Activated naive CD8-positive, alpha-beta T cell treated with anti-CD3 and anti-CD28 coated beads, Interleukin-2, amount 10 ng/mL, durations not matched to agents 7 days and 5 days (primary cell): ENCODE data around the gene SPAG7. TPM values are rescaled to one million over a fixed set of nuclear protein-coding genes. Genes with fewer than 3 reads are reported as not detected.

Source experiments
- ATAC-seq: fragments of 150-1000 bp; cut with Tn5 transposase; one replicate; pipeline ENCODE4 v1.10.0; 2021; ENCODE audit warnings: low read depth, moderate library complexity
- POLR2A ChIA-PET: fragments of 350-600 bp; sonication (Branson Sonifier 250); formaldehyde crosslinking; loops from one replicate; lab custom pipeline; 2021; ENCODE audit warnings: antibody characterized with exemption; lab: Charles Lee
- DNase-seq: peaks from one replicate; pipeline ENCODE4 v3.0.0; 2021
- H3K27ac Mint-ChIP-seq: one replicate; pipeline ENCODE4 v1.8.0; 2022; ENCODE audit warnings: mild to moderate bottlenecking, mixed read lengths
- H3K27me3 Mint-ChIP-seq: one replicate; pipeline ENCODE4 v1.8.0; 2022; ENCODE audit warnings: mild to moderate bottlenecking, moderate library complexity, mixed read lengths
- H3K36me3 Mint-ChIP-seq: one replicate; pipeline ENCODE4 v1.8.0; 2021; ENCODE audit warnings: mild to moderate bottlenecking, mixed read lengths
- H3K4me1 Mint-ChIP-seq: one replicate; pipeline ENCODE4 v1.8.0; 2021; ENCODE audit warnings: mixed read lengths
- H3K4me3 Mint-ChIP-seq: one replicate; pipeline ENCODE4 v1.8.0; 2022; ENCODE audit warnings: mild to moderate bottlenecking, moderate library complexity, mixed read lengths
- H3K9me3 Mint-ChIP-seq: one replicate; pipeline ENCODE4 v1.8.0; 2021; ENCODE audit warnings: mixed read lengths
- total RNA-seq, 2 experiments: library from RNA; stranded (reverse); gene quantifications; one replicate each; pipeline ENCODE4 v1.2.3, GENCODE V29; 2021

Gene SPAG7
- total RNA-seq, 2 experiments from 2014 or later, result 47.1 to 51.9 TPM

DNA sequence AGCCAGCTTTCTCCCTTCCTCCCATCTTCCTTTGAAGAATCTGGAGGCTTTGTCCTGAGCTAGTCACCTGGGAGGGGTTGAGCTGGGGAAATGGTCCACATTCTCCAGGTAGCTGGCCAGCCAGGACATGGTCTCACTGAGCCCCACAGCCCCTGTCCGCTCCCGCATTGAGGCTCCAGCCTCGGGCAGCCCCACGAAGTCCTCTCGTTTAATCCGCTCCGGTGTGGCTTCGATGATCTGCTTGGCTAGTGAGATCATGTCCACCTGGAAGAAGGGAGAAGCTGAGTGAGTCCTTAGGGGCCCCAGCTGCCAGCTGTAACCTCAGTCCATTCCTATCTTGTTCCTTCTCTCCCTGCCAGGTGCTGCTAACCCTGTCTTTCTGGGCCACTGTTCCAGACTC, 2.7 kb upstream of the SPAG7 start:
- Mint-ChIP-seq H3K4me3 (no peak overlapping the region), H3K9me3 (no peaks in the 10 kb centered on the region), H3K27ac (peak overlapping the region; percentile 65), H3K36me3 (peaks cover 22% of the 10 kb centered on the region), H3K27me3 (no peaks in the 10 kb centered on the region), H3K4me1 (peaks cover 24% of the 10 kb centered on the region)
- POLR2A ChIA-PET, result interaction anchor here (1.6 to 9.3 kb wide), 3 partner anchors 9 to 71 kb away, joined by 4 to 441 read pairs (median 15); partner anchors contain the start of genes C17orf107, ENO3, PFN1 and RNF167
- ATAC-seq (no peak), DNase-seq (no peak)

DNA sequence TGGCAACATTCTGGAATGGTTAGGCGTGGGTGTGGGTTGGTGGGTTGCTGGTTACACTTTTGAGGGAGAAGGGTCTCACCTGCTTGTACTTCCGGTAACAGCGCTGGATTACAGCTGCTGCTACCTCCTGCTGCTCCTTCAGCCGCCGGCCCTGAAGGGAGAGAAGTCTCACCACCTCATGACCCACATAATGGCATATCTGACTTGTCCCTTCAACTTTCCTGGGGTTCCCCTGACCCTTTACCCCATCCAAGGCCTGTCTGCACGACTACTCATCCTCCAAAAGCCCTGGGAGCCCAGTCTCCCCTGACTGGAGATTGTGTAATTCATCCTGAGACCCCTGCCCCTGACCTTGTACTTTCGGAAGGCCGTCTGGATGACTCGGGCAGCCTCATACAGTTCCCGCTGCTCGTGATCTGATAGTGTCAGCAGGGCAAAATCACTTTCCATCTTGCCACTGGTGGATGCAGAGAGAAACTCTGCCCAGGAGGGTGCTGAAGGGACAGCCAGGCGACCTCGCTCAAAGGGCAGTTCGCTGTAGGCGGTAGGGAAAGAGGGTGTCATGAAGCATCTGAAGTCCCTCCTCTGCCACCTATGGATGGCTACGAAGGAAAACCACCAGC, 2.0 kb upstream of the SPAG7 start:
- DNase-seq (no peak), ATAC-seq (no peak)
- no peaks in the 10 kb centered on the region for H3K9me3 Mint-ChIP-seq
- H3K36me3 Mint-ChIP-seq, result peaks cover 23% of the 10 kb centered on the region
- no peak overlapping the region for H3K27ac Mint-ChIP-seq
- H3K4me1 Mint-ChIP-seq, result peaks cover 25% of the 10 kb centered on the region
- H3K27me3 Mint-ChIP-seq, result no peaks in the 10 kb centered on the region
- H3K4me3 Mint-ChIP-seq, result no peak overlapping the region
- POLR2A ChIA-PET, result interaction anchor here (1.0 to 9.3 kb wide), 3 partner anchors 10 to 23 kb away, joined by 5 to 441 read pairs (median 15); partner anchors contain the start of genes ENO3, PFN1, RNF167 and SLC25A11

DNA sequence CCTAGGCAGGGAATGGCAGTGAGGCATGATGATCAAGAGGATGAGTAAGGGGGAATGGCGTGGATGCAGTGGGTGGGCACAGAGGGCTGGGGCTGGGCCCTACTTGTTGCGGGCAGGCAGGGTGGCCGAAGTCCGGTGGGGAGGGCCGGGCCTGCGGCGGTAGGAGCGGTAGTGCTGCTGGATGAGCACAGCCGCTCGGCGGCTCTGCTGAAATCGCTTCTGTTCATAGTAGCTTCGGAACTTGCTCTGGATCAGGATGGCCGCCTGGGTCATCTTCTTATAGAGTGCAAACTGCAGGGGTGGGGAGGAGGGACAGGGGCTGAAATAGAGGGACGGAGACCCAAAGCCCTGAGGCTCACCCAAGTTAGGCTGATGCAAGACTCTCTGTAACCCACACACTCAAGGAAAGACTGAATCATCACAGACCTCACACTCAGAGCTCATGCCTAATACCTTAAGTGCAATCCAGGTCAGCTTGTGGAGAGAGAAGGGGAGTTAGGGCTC, 1.5 kb upstream of the SPAG7 start:
- no peak for ATAC-seq
- peaks cover 23% of the 10 kb centered on the region for H3K36me3 Mint-ChIP-seq
- no peak overlapping the region for H3K27ac Mint-ChIP-seq
- no peaks in the 10 kb centered on the region for H3K27me3 Mint-ChIP-seq
- no peaks in the 10 kb centered on the region for H3K9me3 Mint-ChIP-seq
- POLR2A ChIA-PET, result interaction anchor here (0.5 to 9.3 kb wide), 5 partner anchors 10 to 259 kb away, joined by 3 to 441 read pairs (median 7); partner anchors contain the start of genes ARRB2, ENO3, PFN1 and RNF167
- DNase-seq, result peak; percentile 44
- H3K4me1 Mint-ChIP-seq, result peaks cover 22% of the 10 kb centered on the region
- no peak overlapping the region for H3K4me3 Mint-ChIP-seq

DNA sequence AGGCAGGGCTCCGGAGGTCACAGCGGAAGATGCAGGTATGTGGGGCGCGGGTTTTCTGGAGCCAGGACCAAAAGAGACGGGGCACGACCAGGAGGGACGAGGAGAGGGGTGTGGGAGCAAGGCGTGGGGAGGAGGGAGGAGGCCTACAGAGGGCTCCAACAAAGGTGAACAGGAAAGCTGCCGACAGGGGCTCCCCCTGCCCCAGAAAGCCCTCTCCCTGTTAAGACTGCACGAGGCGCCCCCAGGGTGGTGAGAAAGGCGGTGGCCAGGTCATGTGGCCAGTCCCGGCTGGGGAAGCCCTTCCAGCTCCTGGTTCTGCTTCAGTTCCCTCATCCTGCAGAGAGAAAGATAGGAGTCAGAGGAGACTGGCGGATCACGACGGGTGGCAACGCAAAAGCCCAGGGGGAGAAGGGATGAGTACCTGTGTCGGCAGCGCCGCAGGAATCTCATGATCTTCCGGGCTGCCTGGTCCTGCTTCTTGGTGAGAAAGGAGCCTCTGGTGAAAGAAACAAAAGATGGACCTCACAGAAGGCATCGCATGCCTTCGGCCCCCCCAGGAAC, 949 bp upstream of the SPAG7 start:
- H3K4me1 Mint-ChIP-seq, result peaks cover 17% of the 10 kb centered on the region
- no peak for ATAC-seq
- H3K27ac Mint-ChIP-seq, result no peak overlapping the region
- no peak for DNase-seq
- peaks cover 20% of the 10 kb centered on the region for H3K36me3 Mint-ChIP-seq
- no peaks in the 10 kb centered on the region for H3K9me3 Mint-ChIP-seq
- H3K4me3 Mint-ChIP-seq, result no peak overlapping the region
- no peaks in the 10 kb centered on the region for H3K27me3 Mint-ChIP-seq
- POLR2A ChIA-PET, result interaction anchor here (0.5 to 9.3 kb wide), 9 partner anchors 12 to 258 kb away, joined by 3 to 441 read pairs (median 7); partner anchors contain the start of genes ARRB2, CAMTA2, ENO3 and INCA1

DNA sequence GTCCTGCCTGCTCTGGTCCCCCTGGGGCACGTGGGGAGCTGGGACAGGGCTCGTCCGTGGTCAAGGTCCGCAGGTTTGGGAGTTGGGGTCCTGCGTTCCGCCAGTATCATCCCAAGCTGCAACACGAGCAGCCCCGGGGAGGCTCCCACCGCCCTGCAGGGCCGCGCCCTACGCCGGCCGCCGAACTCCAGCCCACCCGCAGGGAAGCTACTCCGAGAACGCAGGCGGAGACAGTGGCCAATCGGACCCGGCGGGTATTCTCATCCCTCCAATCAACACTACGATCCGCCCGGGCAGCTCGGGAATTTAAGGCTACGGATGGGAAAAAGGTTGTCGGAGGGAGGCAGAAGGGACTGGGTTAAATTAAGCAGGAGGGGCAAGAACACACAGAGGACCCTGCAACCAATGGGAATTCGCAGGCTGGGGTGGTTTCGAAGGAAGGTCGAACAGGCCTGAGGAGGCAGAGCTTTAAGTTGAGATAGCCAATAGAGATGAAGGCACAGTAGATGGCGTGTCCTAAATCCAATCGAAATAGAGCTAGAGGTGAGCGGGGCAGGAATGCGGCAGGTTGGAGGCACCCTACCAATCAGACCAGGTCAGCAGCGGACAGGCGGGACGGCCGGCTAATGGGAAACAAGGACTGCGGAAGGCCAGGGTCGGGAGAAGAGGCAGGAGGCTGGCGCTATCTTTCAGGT, 626 bp downstream of the SPAG7 start:
- DNase-seq (peak; percentile 76), ATAC-seq (peak; percentile 91)
- Mint-ChIP-seq H3K36me3 (peaks cover 17% of the 10 kb centered on the region), H3K27me3 (no peaks in the 10 kb centered on the region), H3K27ac (no peak overlapping the region), H3K4me1 (peaks cover 17% of the 10 kb centered on the region), H3K4me3 (no peak overlapping the region), H3K9me3 (no peaks in the 10 kb centered on the region)
- POLR2A ChIA-PET, result interaction anchor here (0.8 to 9.3 kb wide), 15 partner anchors 10 to 112 kb away, joined by 3 to 441 read pairs (median 5); partner anchors contain the start of genes C17orf107, CAMTA2, CHRNE and ENO3

DNA sequence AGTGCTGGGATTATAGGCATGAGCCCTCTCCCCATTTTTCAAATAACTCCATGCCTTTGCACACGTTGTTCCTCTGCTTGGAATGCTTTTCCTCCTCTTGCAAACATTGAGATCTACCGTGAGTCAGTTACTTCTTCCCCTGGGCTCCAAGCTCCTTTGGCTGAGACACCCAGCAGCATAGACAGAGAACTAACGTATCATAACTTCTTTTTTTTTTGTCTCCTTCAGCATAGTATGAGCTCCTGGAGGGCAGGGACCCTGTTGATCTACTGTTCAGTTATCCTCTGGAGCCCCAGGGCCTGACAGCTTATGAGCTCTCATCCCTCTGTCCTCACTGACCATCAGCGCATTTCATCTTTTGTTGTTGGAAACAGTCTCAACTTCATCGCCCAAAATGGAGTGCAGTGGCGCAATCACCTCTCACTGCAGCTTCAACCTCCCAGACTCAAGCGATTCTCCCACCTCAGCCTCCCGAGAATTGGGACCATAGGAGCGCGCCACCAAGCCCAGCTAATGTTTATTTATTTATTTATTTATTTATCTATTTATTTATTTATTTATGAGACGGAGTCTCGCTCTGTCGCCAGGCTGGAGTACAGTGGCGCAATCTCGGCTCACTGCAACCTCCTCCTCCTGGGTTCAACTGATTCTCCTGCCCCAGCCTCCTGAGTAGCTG, 2.2 kb downstream of the SPAG7 start:
- peak overlapping the region; percentile 20 for H3K4me3 Mint-ChIP-seq

DNA sequence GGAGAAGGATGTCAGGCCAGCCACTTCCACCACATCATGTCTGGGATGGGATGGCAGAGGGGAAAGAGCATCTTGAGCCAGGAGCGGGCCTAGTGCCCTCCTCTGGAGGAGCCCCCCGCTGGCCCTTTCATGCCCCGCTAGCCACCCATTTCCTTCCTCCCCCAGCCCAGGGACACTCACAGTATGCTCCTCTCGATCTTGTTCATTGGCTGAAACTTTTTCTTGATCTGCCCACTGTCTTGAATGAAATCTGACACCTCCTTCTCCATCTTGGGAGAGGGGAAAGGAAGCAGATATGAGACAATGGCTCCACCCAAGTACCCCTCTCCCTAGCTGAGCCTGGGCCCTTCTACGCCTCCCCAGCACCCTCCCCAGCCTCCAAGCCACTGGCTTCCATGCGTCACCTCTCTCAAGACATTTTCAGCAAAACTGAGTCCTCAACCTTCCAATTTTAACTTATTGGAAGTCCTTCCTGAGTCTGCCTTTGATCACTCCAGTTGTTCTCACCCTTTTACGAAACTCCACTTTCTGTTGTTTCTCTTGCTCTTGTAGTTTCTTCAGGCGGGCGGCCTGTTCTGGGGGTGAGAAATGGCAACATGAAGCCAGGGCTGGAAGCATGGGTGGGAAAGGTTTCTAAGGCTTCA, 7.2 kb downstream of the SPAG7 start:
- Mint-ChIP-seq H3K27me3 (no peaks in the 10 kb centered on the region), H3K27ac (no peak overlapping the region), H3K9me3 (no peaks in the 10 kb centered on the region), H3K4me3 (no peak overlapping the region), H3K36me3 (peaks cover 22% of the 10 kb centered on the region), H3K4me1 (peaks cover 9% of the 10 kb centered on the region)
- POLR2A ChIA-PET, result interaction anchor here (1.8 kb wide), 1 partner anchor 21 kb away, joined by 4 read pairs; the partner anchor contains the start of genes RNF167 and SLC25A11
- no peak for ATAC-seq
- no peak for DNase-seq

More for the DNA sequence above, 2.2 kb downstream of the SPAG7 start:
- H3K36me3 Mint-ChIP-seq, result peaks cover 13% of the 10 kb centered on the region
- H3K4me1 Mint-ChIP-seq, result peaks cover 11% of the 10 kb centered on the region
- no peaks in the 10 kb centered on the region for H3K9me3 Mint-ChIP-seq
- DNase-seq, result no peak
- peak overlapping the region; percentile 55 for H3K27ac Mint-ChIP-seq
- POLR2A ChIA-PET, result interaction anchor here (0.5 to 9.3 kb wide), 3 partner anchors 8 to 822 kb away, joined by 6 to 441 read pairs (median 17); partner anchors contain the start of genes CYB5D2, ENO3, PFN1 and RNF167
- ATAC-seq, result no peak
- no peaks in the 10 kb centered on the region for H3K27me3 Mint-ChIP-seq

DNA sequence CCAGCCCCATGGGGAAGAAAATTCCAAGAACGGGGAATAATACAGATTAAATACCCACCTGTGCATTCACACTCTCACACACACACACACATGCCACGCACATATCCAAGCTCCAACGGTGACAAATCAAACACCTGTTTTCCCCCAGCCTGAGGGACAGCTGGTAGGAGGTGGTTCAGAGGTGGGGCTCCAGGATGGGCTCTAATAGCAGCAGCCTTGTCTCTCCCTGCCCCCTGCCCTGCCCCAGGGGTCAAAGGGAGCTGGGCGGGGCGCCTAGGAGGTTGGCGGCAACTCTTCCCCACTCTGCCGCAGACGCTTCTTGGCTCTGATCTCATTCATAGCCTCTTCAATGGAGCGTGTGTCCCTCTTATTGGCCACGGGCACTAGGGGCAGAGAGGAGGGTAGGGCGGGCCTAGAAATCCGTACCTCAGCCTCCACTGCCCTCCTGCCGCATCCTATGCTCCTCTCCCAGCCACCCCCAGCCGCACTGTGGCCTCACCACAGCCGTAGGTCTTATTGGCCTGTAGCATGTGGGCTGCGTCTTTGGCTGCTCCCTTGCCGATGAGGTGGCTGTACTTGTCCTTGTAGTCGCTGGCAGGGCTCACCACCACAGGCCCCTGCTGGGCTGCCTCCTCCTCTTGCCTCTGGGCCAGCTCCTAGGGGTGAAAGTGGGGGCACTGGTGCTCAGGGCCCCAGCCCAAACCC, 8.2 kb downstream of the SPAG7 start:
- H3K4me1 Mint-ChIP-seq, result peaks cover 7% of the 10 kb centered on the region

DNA sequence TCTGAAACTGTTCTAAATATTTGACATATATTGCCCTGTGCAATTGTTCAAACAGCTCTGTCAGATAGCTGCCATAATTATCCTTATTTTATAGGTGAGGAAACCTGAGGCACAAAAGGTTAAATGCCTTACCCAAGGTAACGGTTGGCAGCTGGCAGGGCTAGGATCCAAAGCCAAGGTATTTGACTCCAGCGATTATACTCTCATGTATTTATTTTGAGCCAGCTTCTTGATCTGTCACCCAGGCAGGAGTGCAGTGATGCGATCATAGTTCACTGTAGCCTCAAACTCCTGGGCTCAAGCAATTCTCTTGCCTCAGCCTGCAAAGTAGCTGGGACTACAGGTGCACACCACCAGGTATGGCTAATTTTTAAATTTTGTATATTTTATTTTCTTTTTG, 9.5 kb downstream of the SPAG7 start:
- H3K4me1 Mint-ChIP-seq, result peaks cover 9% of the 10 kb centered on the region
- H3K36me3 Mint-ChIP-seq, result peaks cover 20% of the 10 kb centered on the region
- ATAC-seq, result no peak
- H3K4me3 Mint-ChIP-seq, result no peak overlapping the region
- H3K27ac Mint-ChIP-seq, result no peak overlapping the region
- POLR2A ChIA-PET, result interaction anchor here (1.9 to 3.0 kb wide), 3 partner anchors 8 to 12 kb away, joined by 4 to 17 read pairs (median 9); partner anchors contain the start of gene PFN1
- no peak for DNase-seq
- H3K9me3 Mint-ChIP-seq, result no peaks in the 10 kb centered on the region
- H3K27me3 Mint-ChIP-seq, result no peaks in the 10 kb centered on the region

More for the DNA sequence above, 8.2 kb downstream of the SPAG7 start:
- Mint-ChIP-seq H3K9me3 (no peaks in the 10 kb centered on the region), H3K27ac (no peak overlapping the region), H3K36me3 (peaks cover 17% of the 10 kb centered on the region), H3K27me3 (no peaks in the 10 kb centered on the region), H3K4me3 (no peak overlapping the region)
- ATAC-seq, result no peak
- POLR2A ChIA-PET, result no interaction called here
- DNase-seq, result no peak

DNA sequence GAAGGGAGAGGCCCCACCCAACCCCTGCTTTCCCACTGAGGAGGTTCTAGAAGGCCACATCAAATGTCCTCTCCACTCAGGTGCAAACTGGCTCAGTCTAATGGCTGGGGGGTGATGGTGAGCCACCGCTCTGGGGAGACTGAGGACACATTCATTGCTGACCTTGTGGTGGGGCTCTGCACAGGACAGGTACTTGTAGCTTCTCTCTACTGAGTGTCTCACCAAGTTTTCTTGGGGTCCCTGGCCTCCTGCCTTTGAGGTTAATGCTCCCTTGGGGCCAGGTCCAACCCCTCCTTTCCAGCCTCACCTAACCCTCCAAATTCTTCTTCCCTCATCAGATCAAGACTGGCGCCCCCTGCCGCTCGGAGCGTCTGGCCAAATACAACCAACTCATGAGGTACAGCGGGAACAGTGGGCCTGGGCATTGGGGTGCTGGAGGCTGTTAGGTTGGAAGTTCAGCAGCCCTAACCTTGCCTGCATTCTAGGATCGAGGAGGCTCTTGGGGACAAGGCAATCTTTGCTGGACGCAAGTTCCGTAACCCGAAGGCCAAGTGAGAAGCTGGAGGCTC, 11.0 kb downstream of the SPAG7 start:
- Mint-ChIP-seq H3K9me3 (no peaks in the 10 kb centered on the region), H3K4me3 (no peak overlapping the region), H3K4me1 (peaks cover 10% of the 10 kb centered on the region), H3K27ac (peak overlapping the region; percentile 57), H3K27me3 (no peaks in the 10 kb centered on the region), H3K36me3 (peaks cover 22% of the 10 kb centered on the region)
- peak; percentile 64 for DNase-seq
- POLR2A ChIA-PET, result interaction anchor here (0.8 to 3.0 kb wide), 4 partner anchors 8 to 20 kb away, joined by 3 to 17 read pairs (median 6); partner anchors contain the start of gene PFN1
- ATAC-seq, result peak; percentile 37

DNA sequence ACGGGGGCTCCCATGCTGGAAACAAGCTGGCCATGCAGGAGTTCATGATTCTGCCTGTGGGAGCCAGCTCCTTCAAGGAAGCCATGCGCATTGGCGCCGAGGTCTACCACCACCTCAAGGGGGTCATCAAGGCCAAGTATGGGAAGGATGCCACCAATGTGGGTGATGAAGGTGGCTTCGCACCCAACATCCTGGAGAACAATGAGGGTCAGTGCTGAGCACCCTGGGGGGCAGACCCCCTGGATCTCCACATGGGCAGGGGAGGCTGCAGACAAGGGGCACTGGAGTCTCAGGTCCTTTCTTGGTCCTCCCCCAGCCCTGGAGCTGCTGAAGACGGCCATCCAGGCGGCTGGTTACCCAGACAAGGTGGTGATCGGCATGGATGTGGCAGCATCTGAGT, 12.5 kb downstream of the SPAG7 start:
- H3K27me3 Mint-ChIP-seq, result no peaks in the 10 kb centered on the region
- H3K27ac Mint-ChIP-seq, result no peak overlapping the region

More for the DNA sequence above, 12.5 kb downstream of the SPAG7 start:
- H3K4me3 Mint-ChIP-seq, result no peak overlapping the region
- peaks cover 20% of the 10 kb centered on the region for H3K4me1 Mint-ChIP-seq
- POLR2A ChIA-PET, result interaction anchor here (0.9 to 17.2 kb wide), 3 partner anchors 13 to 42 kb away, joined by 3 to 441 read pairs (median 3); partner anchors contain the start of genes INCA1, RNF167, SLC25A11 and SPAG7
- DNase-seq, result no peak
- H3K36me3 Mint-ChIP-seq, result peaks cover 22% of the 10 kb centered on the region
- ATAC-seq, result no peak
- no peaks in the 10 kb centered on the region for H3K9me3 Mint-ChIP-seq
